ENCODE data around the gene SMYD3. TPM values are rescaled to one million over a fixed set of nuclear protein-coding genes. Genes with fewer than 3 reads are reported as not detected.

SMYD3 gene
- total and polyA plus RNA-seq, 12 donors, result 13.5 to 78.2 (median 26.8) TPM

- TF ChIP-seq CTCF (IDR thresholded peaks at IDR 0.05), result no peak
- no peak for TF ChIP-seq POLR2A (IDR thresholded peaks at IDR 0.05)
- DNase-seq, result no peak
- no peaks in the 10 kb centered on the region for H3K9me3 ChIP-seq (replicated peaks in 1 of 3)
- H3K4me3 ChIP-seq, result no peak overlapping the region
- no peaks in the 10 kb centered on the region for H3K36me3 ChIP-seq (replicated peaks in 1 of 2)
- intact Hi-C loops (cut with DNase I), result no loop called here
- WGBS, 4 donors, result 88 to 95% (median 91%) methylated on average over 3 of the region's 3 CpGs
- H3K27me3 ChIP-seq, result no peaks in the 10 kb centered on the region
- no peak overlapping the region for H3K27ac ChIP-seq
- H3K4me1 ChIP-seq (replicated peaks in 1 of 2), result peaks cover 8 to 20% of the 10 kb centered on the region in 2 donors
These were observed 628.5 kb downstream of the SMYD3 start for GRCh38 chr1:245878585-245878984.

- WGBS, 4 donors, result 81 to 93% (median 83%) methylated on average over 8 of the region's 8 CpGs
These were observed 629.1 kb downstream of the SMYD3 start for GRCh38 chr1:245877976-245878375.

GRCh38 chr1:245876586-245876985 is 630.5 kb downstream of the SMYD3 start:
- no peak for DNase-seq
- H3K27ac ChIP-seq, result no peak overlapping the region
- 75 to 91% (median 83%) methylated on average over 5 of the region's 5 CpGs for WGBS, 4 donors
- no peak overlapping the region for H3K4me3 ChIP-seq
- no peaks in the 10 kb centered on the region for H3K27me3 ChIP-seq
- TF ChIP-seq CTCF (IDR thresholded peaks at IDR 0.05), result no peak
- TF ChIP-seq POLR2A (IDR thresholded peaks at IDR 0.05), result no peak
- intact Hi-C loops (cut with DNase I), result no loop called here
- no peaks in the 10 kb centered on the region for H3K36me3 ChIP-seq (replicated peaks in 1 of 2)
- H3K9me3 ChIP-seq (replicated peaks in 1 of 3), result no peaks in the 10 kb centered on the region
- peaks cover 8 to 20% of the 10 kb centered on the region in 2 donors for H3K4me1 ChIP-seq (replicated peaks in 1 of 2)

More at GRCh38 chr1:245877976-245878375, 629.1 kb downstream of the SMYD3 start:
- DNase-seq, result no peak
- no peak overlapping the region for H3K4me3 ChIP-seq
- H3K27ac ChIP-seq, result no peak overlapping the region
- H3K27me3 ChIP-seq, result no peaks in the 10 kb centered on the region
- H3K36me3 ChIP-seq (replicated peaks in 1 of 2), result no peaks in the 10 kb centered on the region
- no peaks in the 10 kb centered on the region for H3K9me3 ChIP-seq (replicated peaks in 1 of 3)
- intact Hi-C loops (cut with DNase I), result no loop called here
- peaks cover 8 to 20% of the 10 kb centered on the region in 2 donors for H3K4me1 ChIP-seq (replicated peaks in 1 of 2)
- no peak for TF ChIP-seq CTCF (IDR thresholded peaks at IDR 0.05)
- no peak for TF ChIP-seq POLR2A (IDR thresholded peaks at IDR 0.05)

GRCh38 chr1:245875581-245876261 is 631.4 kb downstream of the SMYD3 start:
- Histone ChIP-seq H3K36me3 (replicated peaks in 1 of 2) (no peaks in the 10 kb centered on the region), H3K27ac (peak overlapping the region in 2 of 5 donors; percentile 25 to 56), H3K4me3 (no peak overlapping the region), H3K9me3 (replicated peaks in 1 of 3) (no peaks in the 10 kb centered on the region), H3K27me3 (no peaks in the 10 kb centered on the region), H3K4me1 (replicated peaks in 1 of 2) (peaks cover 8 to 20% of the 10 kb centered on the region in 2 donors)
- TF ChIP-seq POLR2A (IDR thresholded peaks at IDR 0.05) (no peak), CTCF (IDR thresholded peaks at IDR 0.05) (no peak)
- intact Hi-C loops (cut with DNase I), result no loop called here
- WGBS, 4 donors, result 71 to 96% (median 77%) methylated on average over 4 of the region's 4 CpGs
- no peak for DNase-seq

All from adrenal gland (tissue), 12 donors.